HEK293 (cell line): Measurements from ENCODE around the gene IFNG.

Source experiments
- CTCF ChIA-PET: fragments of 350-600 bp; formaldehyde crosslinking; extraction: SDS; loops from one replicate; lab custom pipeline; 2021; ENCODE audit warnings: antibody characterized with exemption; lab: Yijun Ruan, JAX
- POLR2A ChIA-PET: fragments of 300-600 bp; formaldehyde crosslinking; extraction: SDS; loops from one replicate; lab custom pipeline; 2020; ENCODE audit warnings: antibody characterized with exemption, inconsistent platforms; lab: Yijun Ruan, JAX
- H3K27ac ChIP-seq: fragments of 200-500 bp; sonication (Bioruptor generic); 2 replicates; pipeline ENCODE4 v1.5.1; 2014; ENCODE audit warnings: low read depth, low read length, control low read depth, inconsistent platforms; ENCODE audit errors: extremely low read depth
- H3K36me3 ChIP-seq, 2 experiments: fragments of 200-500 bp in 1 of 2; sonication (Bioruptor generic) in 1 of 2; 1 replicate in 1 of 2; 2 replicates in 1 of 2; pipeline ENCODE4 v1.5.1; 2014 to 2017; ENCODE audit warnings: inconsistent platforms in 2 of 2, low read length in 2 of 2; ENCODE audit not compliant: control insufficient read depth in 2 of 2, insufficient read depth in 1 of 2
- H3K4me1 ChIP-seq: fragments of 200-500 bp; sonication (Bioruptor generic); 2 replicates; pipeline ENCODE4 v1.5.1; 2014; ENCODE audit warnings: mild to moderate bottlenecking, low read length, inconsistent platforms; ENCODE audit not compliant: control insufficient read depth, insufficient read depth
- H3K4me3 ChIP-seq: 2 replicates; pipeline ENCODE4 v1.5.1; 2011; ENCODE audit warnings: low read depth, mild to moderate bottlenecking, control low read depth, low read length, moderate library complexity
- H3K9me3 ChIP-seq: fragments of 200-500 bp; sonication (Bioruptor generic); 2 replicates; pipeline ENCODE4 v1.5.1; 2014; ENCODE audit warnings: low read depth, low read length, inconsistent platforms; ENCODE audit not compliant: control insufficient read depth, insufficient read depth
- BCL11A ChIP-seq: fragments of 450-650 bp; formaldehyde crosslinking; IDR thresholded peaks from 2 replicates; pipeline ENCODE4 v1.5.1; 2016; ENCODE audit warnings: low read depth, missing biosample characterization, missing genetic modification characterization
- IKZF3 ChIP-seq: fragments of 450-650 bp; IDR thresholded peaks from 2 replicates; pipeline ENCODE4 v1.5.0; 2018; ENCODE audit warnings: missing biosample characterization, mild to moderate bottlenecking, missing genetic modification characterization, moderate library complexity
- KLF8 ChIP-seq: fragments of 450-650 bp; formaldehyde crosslinking; IDR thresholded peaks from 2 replicates; pipeline ENCODE4 v1.5.1; 2016; ENCODE audit warnings: missing biosample characterization, missing genetic modification characterization
- OSR2 ChIP-seq: fragments of 450-650 bp; formaldehyde crosslinking; IDR thresholded peaks from 2 replicates; pipeline ENCODE4 v1.5.1; 2016; ENCODE audit warnings: missing biosample characterization, missing genetic modification characterization
- YY2 ChIP-seq: fragments of 450-650 bp; formaldehyde crosslinking; IDR thresholded peaks from 2 replicates; pipeline ENCODE4 v1.5.1; 2016; ENCODE audit warnings: missing biosample characterization, missing genetic modification characterization
- ZFP69B ChIP-seq: fragments of 450-650 bp; formaldehyde crosslinking; IDR thresholded peaks from 2 replicates; pipeline ENCODE4 v1.5.1; 2016; ENCODE audit warnings: missing biosample characterization, missing genetic modification characterization
- ZNF112 ChIP-seq: fragments of 450-650 bp; formaldehyde crosslinking; IDR thresholded peaks from 2 replicates; pipeline ENCODE4 v1.5.0; 2017; ENCODE audit warnings: missing biosample characterization, missing genetic modification characterization
- ZNF155 ChIP-seq: fragments of 450-650 bp; formaldehyde crosslinking; IDR thresholded peaks from 2 replicates; pipeline ENCODE4 v1.5.1; 2016; ENCODE audit warnings: missing biosample characterization, missing genetic modification characterization
- ZNF184 ChIP-seq: fragments of 450-650 bp; IDR thresholded peaks from 2 replicates; pipeline ENCODE4 v1.5.1; 2018; ENCODE audit warnings: missing biosample characterization, mild to moderate bottlenecking, missing genetic modification characterization
- ZNF426 ChIP-seq: fragments of 450-650 bp; formaldehyde crosslinking; IDR thresholded peaks from 2 replicates; pipeline ENCODE4 v1.5.1; 2017; ENCODE audit warnings: missing biosample characterization, missing genetic modification characterization, mild to moderate bottlenecking, inconsistent platforms, moderate library complexity
- ZNF549 ChIP-seq: fragments of 450-650 bp; IDR thresholded peaks from 2 replicates; pipeline ENCODE4 v1.5.1; 2018; ENCODE audit warnings: missing biosample characterization, missing genetic modification characterization, mild to moderate bottlenecking, inconsistent platforms, moderate library complexity
- ZNF701 ChIP-seq: fragments of 450-650 bp; formaldehyde crosslinking; IDR thresholded peaks from 2 replicates; pipeline ENCODE4 v1.5.1; 2016; ENCODE audit warnings: missing biosample characterization, missing genetic modification characterization
- TF ChIP-seq, protein P1 (sequence below): fragments of 450-650 bp; formaldehyde crosslinking; IDR thresholded peaks from 2 replicates; pipeline ENCODE4 v1.5.1; 2016; ENCODE audit warnings: missing biosample characterization, missing genetic modification characterization
- TF ChIP-seq, protein P2 (sequence below): fragments of 450-650 bp; formaldehyde crosslinking; IDR thresholded peaks from 2 replicates; pipeline ENCODE4 v1.5.1; 2017; ENCODE audit warnings: missing biosample characterization, missing genetic modification characterization
- TF ChIP-seq, protein P3 (sequence below): fragments of 450-650 bp; formaldehyde crosslinking; IDR thresholded peaks from 2 replicates; pipeline ENCODE4 v1.5.1; 2016; ENCODE audit warnings: missing biosample characterization, missing genetic modification characterization, borderline replicate concordance
- TF ChIP-seq, protein P4 (sequence below): fragments of 450-650 bp; formaldehyde crosslinking; IDR thresholded peaks from 2 replicates; pipeline ENCODE4 v1.5.1; 2017; ENCODE audit warnings: missing biosample characterization, mild to moderate bottlenecking, missing genetic modification characterization, moderate library complexity
- TF ChIP-seq, protein P5 (sequence below): fragments of 450-650 bp; formaldehyde crosslinking; IDR thresholded peaks from 2 replicates; pipeline ENCODE4 v1.5.1; 2016; ENCODE audit warnings: missing biosample characterization, missing genetic modification characterization, borderline replicate concordance

Gene IFNG

DNA sequence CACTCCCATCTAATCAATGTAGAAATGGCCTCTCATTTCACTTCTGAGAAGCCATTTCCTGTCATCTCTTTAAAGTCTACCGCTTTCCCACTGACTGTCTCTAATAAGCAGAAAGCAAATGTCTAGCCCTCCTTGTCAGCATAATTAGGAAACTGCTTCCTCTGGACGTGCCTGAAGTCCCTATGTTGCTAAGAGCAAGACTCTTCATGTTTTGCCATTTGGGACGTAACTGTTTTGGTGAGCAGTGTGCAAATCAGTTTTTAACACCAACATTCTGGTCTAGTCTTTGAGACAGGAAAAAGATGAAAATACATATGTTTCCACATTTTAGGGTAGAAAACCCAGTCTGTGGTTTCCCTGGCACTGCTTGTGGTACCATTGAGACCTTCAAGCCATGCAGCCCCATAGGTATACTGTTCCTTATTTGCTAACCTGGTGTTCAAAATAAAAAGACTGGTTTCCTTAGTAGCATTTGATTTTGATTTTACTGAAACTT, 22.2 kb downstream of the IFNG start:
- Histone ChIP-seq H3K36me3 (no peaks in the 10 kb centered on the region), H3K9me3 (no peaks in the 10 kb centered on the region), H3K4me1 (no peaks in the 10 kb centered on the region), H3K4me3 (no peak overlapping the region), H3K27ac (no peak overlapping the region)
- ChIA-PET POLR2A (no interaction called here), CTCF (no interaction called here)
- no peak for TF ChIP-seq KLF8
- TF ChIP-seq ZNF112, result no peak
- TF ChIP-seq IKZF3 (tag by site-specific recombination), result no peak
- no peak for TF ChIP-seq ZNF184
- TF ChIP-seq, protein P1, sequence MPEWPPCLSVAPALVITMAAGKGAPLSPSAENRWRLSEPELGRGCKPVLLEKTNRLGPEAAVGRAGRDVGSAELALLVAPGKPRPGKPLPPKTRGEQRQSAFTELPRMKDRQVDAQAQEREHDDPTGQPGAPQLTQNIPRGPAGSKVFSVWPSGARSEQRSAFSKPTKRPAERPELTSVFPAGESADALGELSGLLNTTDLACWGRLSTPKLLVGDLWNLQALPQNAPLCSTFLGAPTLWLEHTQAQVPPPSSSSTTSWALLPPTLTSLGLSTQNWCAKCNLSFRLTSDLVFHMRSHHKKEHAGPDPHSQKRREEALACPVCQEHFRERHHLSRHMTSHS (tag by site-specific recombination), result no peak
- no peak for TF ChIP-seq ZNF549 (tag by site-specific recombination)
- TF ChIP-seq, protein P2, sequence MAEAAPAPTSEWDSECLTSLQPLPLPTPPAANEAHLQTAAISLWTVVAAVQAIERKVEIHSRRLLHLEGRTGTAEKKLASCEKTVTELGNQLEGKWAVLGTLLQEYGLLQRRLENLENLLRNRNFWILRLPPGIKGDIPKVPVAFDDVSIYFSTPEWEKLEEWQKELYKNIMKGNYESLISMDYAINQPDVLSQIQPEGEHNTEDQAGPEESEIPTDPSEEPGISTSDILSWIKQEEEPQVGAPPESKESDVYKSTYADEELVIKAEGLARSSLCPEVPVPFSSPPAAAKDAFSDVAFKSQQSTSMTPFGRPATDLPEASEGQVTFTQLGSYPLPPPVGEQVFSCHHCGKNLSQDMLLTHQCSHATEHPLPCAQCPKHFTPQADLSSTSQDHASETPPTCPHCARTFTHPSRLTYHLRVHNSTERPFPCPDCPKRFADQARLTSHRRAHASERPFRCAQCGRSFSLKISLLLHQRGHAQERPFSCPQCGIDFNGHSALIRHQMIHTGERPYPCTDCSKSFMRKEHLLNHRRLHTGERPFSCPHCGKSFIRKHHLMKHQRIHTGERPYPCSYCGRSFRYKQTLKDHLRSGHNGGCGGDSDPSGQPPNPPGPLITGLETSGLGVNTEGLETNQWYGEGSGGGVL (tag by site-specific recombination), result no peak
- TF ChIP-seq ZNF155 (tag by site-specific recombination), result no peak

DNA sequence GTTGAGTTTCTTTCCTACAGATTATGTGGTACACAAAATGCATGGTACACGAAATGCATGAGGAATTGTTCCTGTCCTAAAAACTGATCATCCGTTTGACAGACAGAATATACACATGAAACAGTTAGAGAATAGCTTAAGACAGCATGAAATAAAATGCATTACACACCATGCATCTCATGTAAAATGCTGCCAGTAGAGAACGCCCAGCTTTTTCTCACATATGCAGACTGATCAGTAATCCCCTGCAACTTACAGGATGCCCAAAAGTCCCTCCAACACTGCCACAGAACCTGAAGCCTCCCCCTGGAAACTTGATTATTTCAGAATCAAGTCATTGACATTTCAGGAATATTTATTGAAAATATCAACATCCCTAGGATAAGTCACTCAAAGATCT, 24.0 kb downstream of the IFNG start:
- Histone ChIP-seq H3K36me3 (no peaks in the 10 kb centered on the region), H3K27ac (no peak overlapping the region), H3K9me3 (no peaks in the 10 kb centered on the region), H3K4me1 (no peaks in the 10 kb centered on the region), H3K4me3 (no peak overlapping the region)
- ChIA-PET POLR2A (no interaction called here), CTCF (interaction anchor here (0.7 to 1.0 kb wide), 2 partner anchors 23 to 93 kb away, joined by 3 read pairs; no protein-coding TSS in a partner anchor)
- TF ChIP-seq ZNF426 (tag by site-specific recombination) (no peak), YY2 (tag by site-specific recombination) (no peak), ZFP69B (tag by site-specific recombination) (no peak)
- TF ChIP-seq, protein P3, sequence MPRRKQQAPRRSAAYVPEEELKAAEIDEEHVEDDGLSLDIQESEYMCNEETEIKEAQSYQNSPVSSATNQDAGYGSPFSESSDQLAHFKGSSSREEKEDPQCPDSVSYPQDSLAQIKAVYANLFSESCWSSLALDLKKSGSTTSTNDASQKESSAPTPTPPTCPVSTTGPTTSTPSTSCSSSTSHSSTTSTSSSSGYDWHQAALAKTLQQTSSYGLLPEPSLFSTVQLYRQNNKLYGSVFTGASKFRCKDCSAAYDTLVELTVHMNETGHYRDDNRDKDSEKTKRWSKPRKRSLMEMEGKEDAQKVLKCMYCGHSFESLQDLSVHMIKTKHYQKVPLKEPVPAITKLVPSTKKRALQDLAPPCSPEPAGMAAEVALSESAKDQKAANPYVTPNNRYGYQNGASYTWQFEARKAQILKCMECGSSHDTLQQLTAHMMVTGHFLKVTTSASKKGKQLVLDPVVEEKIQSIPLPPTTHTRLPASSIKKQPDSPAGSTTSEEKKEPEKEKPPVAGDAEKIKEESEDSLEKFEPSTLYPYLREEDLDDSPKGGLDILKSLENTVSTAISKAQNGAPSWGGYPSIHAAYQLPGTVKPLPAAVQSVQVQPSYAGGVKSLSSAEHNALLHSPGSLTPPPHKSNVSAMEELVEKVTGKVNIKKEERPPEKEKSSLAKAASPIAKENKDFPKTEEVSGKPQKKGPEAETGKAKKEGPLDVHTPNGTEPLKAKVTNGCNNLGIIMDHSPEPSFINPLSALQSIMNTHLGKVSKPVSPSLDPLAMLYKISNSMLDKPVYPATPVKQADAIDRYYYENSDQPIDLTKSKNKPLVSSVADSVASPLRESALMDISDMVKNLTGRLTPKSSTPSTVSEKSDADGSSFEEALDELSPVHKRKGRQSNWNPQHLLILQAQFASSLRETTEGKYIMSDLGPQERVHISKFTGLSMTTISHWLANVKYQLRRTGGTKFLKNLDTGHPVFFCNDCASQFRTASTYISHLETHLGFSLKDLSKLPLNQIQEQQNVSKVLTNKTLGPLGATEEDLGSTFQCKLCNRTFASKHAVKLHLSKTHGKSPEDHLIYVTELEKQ (tag by site-specific recombination), result no peak
- TF ChIP-seq, protein P4, sequence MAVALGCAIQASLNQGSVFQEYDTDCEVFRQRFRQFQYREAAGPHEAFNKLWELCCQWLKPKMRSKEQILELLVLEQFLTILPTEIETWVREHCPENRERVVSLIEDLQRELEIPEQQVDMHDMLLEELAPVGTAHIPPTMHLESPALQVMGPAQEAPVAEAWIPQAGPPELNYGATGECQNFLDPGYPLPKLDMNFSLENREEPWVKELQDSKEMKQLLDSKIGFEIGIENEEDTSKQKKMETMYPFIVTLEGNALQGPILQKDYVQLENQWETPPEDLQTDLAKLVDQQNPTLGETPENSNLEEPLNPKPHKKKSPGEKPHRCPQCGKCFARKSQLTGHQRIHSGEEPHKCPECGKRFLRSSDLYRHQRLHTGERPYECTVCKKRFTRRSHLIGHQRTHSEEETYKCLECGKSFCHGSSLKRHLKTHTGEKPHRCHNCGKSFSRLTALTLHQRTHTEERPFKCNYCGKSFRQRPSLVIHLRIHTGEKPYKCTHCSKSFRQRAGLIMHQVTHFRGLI (tag by site-specific recombination), result no peak

DNA sequence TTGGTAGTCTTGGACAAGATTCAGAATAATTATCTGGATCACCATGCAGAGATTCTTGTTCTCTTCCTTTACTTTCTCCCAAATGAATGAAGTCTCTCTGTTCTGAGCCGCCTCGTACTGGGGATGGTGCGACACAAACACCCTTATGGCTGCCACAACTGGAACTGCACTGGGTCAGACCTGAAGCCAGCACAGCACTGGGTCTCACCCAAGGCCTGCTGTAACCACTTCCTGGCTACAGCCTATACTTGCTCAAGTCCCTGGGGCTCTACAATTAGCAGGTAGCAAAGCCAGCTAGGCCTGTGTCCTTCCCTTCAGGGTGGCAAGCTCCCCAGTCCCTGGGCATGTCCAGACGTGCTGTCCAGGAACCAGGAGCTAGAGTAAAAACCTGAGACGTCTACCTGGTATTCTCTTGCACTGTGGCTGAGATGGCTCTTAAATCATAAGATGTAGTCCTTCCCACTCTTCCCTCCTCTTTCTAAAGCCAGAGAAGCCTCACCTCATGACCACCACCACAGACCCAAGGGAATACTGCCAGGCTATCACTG, 27.6 kb downstream of the IFNG start:
- Histone ChIP-seq H3K9me3 (no peaks in the 10 kb centered on the region), H3K4me3 (no peak overlapping the region), H3K4me1 (no peaks in the 10 kb centered on the region), H3K27ac (no peak overlapping the region), H3K36me3 (no peaks in the 10 kb centered on the region)
- CTCF ChIA-PET, result interaction anchor here (0.6 to 0.7 kb wide), 2 partner anchors 367 to 1413 kb away, joined by 4 read pairs; no protein-coding TSS in a partner anchor
- POLR2A ChIA-PET, result no interaction called here
- TF ChIP-seq KLF8 (no peak), BCL11A (no peak), OSR2 (no peak), ZNF701 (no peak)
- TF ChIP-seq, protein P5, sequence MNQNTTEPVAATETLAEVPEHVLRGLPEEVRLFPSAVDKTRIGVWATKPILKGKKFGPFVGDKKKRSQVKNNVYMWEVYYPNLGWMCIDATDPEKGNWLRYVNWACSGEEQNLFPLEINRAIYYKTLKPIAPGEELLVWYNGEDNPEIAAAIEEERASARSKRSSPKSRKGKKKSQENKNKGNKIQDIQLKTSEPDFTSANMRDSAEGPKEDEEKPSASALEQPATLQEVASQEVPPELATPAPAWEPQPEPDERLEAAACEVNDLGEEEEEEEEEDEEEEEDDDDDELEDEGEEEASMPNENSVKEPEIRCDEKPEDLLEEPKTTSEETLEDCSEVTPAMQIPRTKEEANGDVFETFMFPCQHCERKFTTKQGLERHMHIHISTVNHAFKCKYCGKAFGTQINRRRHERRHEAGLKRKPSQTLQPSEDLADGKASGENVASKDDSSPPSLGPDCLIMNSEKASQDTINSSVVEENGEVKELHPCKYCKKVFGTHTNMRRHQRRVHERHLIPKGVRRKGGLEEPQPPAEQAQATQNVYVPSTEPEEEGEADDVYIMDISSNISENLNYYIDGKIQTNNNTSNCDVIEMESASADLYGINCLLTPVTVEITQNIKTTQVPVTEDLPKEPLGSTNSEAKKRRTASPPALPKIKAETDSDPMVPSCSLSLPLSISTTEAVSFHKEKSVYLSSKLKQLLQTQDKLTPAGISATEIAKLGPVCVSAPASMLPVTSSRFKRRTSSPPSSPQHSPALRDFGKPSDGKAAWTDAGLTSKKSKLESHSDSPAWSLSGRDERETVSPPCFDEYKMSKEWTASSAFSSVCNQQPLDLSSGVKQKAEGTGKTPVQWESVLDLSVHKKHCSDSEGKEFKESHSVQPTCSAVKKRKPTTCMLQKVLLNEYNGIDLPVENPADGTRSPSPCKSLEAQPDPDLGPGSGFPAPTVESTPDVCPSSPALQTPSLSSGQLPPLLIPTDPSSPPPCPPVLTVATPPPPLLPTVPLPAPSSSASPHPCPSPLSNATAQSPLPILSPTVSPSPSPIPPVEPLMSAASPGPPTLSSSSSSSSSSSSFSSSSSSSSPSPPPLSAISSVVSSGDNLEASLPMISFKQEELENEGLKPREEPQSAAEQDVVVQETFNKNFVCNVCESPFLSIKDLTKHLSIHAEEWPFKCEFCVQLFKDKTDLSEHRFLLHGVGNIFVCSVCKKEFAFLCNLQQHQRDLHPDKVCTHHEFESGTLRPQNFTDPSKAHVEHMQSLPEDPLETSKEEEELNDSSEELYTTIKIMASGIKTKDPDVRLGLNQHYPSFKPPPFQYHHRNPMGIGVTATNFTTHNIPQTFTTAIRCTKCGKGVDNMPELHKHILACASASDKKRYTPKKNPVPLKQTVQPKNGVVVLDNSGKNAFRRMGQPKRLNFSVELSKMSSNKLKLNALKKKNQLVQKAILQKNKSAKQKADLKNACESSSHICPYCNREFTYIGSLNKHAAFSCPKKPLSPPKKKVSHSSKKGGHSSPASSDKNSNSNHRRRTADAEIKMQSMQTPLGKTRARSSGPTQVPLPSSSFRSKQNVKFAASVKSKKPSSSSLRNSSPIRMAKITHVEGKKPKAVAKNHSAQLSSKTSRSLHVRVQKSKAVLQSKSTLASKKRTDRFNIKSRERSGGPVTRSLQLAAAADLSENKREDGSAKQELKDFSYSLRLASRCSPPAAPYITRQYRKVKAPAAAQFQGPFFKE (tag by site-specific recombination), result no peak
